SK-N-SH treated with all-trans-retinoic acid at 6 μM for 48 hours (cell line): ENCODE measurements around the gene BBC3.

ENCODE experiments used
- ARNTL ChIP-seq: fragments of 450-650 bp; formaldehyde crosslinking; IDR thresholded peaks from 2 replicates; pipeline ENCODE4 v1.5.0; 2020; ENCODE audit warnings: low read depth, mild to moderate bottlenecking, moderate library complexity, borderline replicate concordance
- CREB5 ChIP-seq: fragments of 250-450 bp; sonication (Bioruptor Pico); IDR thresholded peaks from 2 replicates; pipeline ENCODE4 v1.5.1; 2020; ENCODE audit warnings: low read depth, mild to moderate bottlenecking, moderate library complexity
- CSRNP3 ChIP-seq: fragments of 250-450 bp; sonication (Bioruptor Pico); IDR thresholded peaks from 2 replicates; pipeline ENCODE4 v1.5.1; 2021; ENCODE audit warnings: mild to moderate bottlenecking, moderate library complexity
- OSR1 ChIP-seq: fragments of 250-450 bp; sonication (Bioruptor Pico); IDR thresholded peaks from 2 replicates; pipeline ENCODE4 v1.8.0; 2022; ENCODE audit warnings: moderate library complexity, mild to moderate bottlenecking, inconsistent platforms
- PPARA ChIP-seq: fragments of 250-450 bp; sonication (Bioruptor Pico); IDR thresholded peaks from 2 replicates; pipeline ENCODE4 v1.5.0; 2020; ENCODE audit warnings: mild to moderate bottlenecking, borderline replicate concordance
- ZFP30 ChIP-seq: fragments of 450-650 bp; formaldehyde crosslinking; IDR thresholded peaks from 2 replicates; pipeline ENCODE4 v1.5.0; 2022; ENCODE audit warnings: mild to moderate bottlenecking, moderate library complexity
- ZNF70 ChIP-seq: fragments of 450-650 bp; formaldehyde crosslinking; IDR thresholded peaks from 2 replicates; pipeline ENCODE4 v1.5.0; 2020; ENCODE audit warnings: mild to moderate bottlenecking, moderate library complexity
- TF ChIP-seq, protein P1 (sequence below): fragments of 250-450 bp; sonication (Bioruptor Pico); IDR thresholded peaks from 2 replicates; pipeline ENCODE4 v1.8.0; 2020; ENCODE audit warnings: mild to moderate bottlenecking, moderate library complexity, borderline replicate concordance

GRCh38 chr19:47264629-47265028 lies 33.6 kb upstream of the BBC3 start:
- TF ChIP-seq CSRNP3 (CRISPR knock-in tag) (no peak), OSR1 (CRISPR knock-in tag) (no peak), PPARA (CRISPR knock-in tag) (no peak), ZFP30 (no peak), ARNTL (CRISPR knock-in tag) (no peak), ZNF70 (CRISPR knock-in tag) (no peak), CREB5 (CRISPR knock-in tag) (no peak)
- TF ChIP-seq, protein P1, sequence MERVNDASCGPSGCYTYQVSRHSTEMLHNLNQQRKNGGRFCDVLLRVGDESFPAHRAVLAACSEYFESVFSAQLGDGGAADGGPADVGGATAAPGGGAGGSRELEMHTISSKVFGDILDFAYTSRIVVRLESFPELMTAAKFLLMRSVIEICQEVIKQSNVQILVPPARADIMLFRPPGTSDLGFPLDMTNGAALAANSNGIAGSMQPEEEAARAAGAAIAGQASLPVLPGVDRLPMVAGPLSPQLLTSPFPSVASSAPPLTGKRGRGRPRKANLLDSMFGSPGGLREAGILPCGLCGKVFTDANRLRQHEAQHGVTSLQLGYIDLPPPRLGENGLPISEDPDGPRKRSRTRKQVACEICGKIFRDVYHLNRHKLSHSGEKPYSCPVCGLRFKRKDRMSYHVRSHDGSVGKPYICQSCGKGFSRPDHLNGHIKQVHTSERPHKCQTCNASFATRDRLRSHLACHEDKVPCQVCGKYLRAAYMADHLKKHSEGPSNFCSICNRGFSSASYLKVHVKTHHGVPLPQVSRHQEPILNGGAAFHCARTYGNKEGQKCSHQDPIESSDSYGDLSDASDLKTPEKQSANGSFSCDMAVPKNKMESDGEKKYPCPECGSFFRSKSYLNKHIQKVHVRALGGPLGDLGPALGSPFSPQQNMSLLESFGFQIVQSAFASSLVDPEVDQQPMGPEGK (CRISPR knock-in tag) = no peak
